Measurements from ENCODE around the gene CDKL4.
A peak's percentile ranks its signal among the peaks of the same experiment; 100 is the strongest.
"Not testable (repeated sequence)": the region's sequence is repeated elsewhere in the genome, so short reads cannot be mapped to it uniquely, and the experiment has no call there.

CDKL4 gene

GRCh38 chr2:39228413-39229209 lies 15.2 kb downstream of the CDKL4 start:
- DNase-seq = no peak

- DNase-seq = peak; percentile 88
These were observed 15.9 kb downstream of the CDKL4 start for GRCh38 chr2:39227628-39228412.

GRCh38 chr2:39225567-39225966 lies 18.2 kb downstream of the CDKL4 start:
- DNase-seq = no peak

- DNase-seq = no peak
These were observed 19.9 kb downstream of the CDKL4 start for GRCh38 chr2:39223909-39224308.

GRCh38 chr2:39221459-39221858 lies 22.3 kb downstream of the CDKL4 start:
- no peak for DNase-seq

GRCh38 chr2:39220136-39220535 lies 23.6 kb downstream of the CDKL4 start:
- DNase-seq = no peak

- no peak for DNase-seq
These were observed 25.4 kb downstream of the CDKL4 start for GRCh38 chr2:39218391-39218790.

- no peak for DNase-seq
These were observed 26.6 kb downstream of the CDKL4 start for GRCh38 chr2:39217192-39217550.

- DNase-seq = no peak
These were observed 27.2 kb downstream of the CDKL4 start for GRCh38 chr2:39216346-39217191.

GRCh38 chr2:39215545-39215944 lies 28.2 kb downstream of the CDKL4 start:
- DNase-seq = no peak

- no peak for DNase-seq
These were observed 30.8 kb downstream of the CDKL4 start for GRCh38 chr2:39213015-39213414.

GRCh38 chr2:39210846-39211245 lies 32.9 kb downstream of the CDKL4 start:
- DNase-seq = no peak

- DNase-seq = no peak
These were observed 40.4 kb downstream of the CDKL4 start for GRCh38 chr2:39203382-39203781.

- no peak for DNase-seq
These were observed 41.0 kb downstream of the CDKL4 start for GRCh38 chr2:39202639-39203369.

- DNase-seq = not testable (repeated sequence)
These were observed 46.8 kb downstream of the CDKL4 start for GRCh38 chr2:39197003-39197402.

GRCh38 chr2:39194686-39195085 lies 49.1 kb downstream of the CDKL4 start:
- no peak for DNase-seq

GRCh38 chr2:39188960-39189494 lies 54.7 kb downstream of the CDKL4 start:
- DNase-seq = no peak

- DNase-seq = no peak
These were observed 60.1 kb downstream of the CDKL4 start for GRCh38 chr2:39183673-39184072.

GRCh38 chr2:39181297-39181696 lies 62.5 kb downstream of the CDKL4 start:
- no peak for DNase-seq

GRCh38 chr2:39179974-39180960 lies 63.5 kb downstream of the CDKL4 start:
- DNase-seq = no peak

GRCh38 chr2:39178756-39179155 lies 65.0 kb downstream of the CDKL4 start:
- no peak for DNase-seq
